Measurements from ENCODE around the gene IDE.

DNA sequence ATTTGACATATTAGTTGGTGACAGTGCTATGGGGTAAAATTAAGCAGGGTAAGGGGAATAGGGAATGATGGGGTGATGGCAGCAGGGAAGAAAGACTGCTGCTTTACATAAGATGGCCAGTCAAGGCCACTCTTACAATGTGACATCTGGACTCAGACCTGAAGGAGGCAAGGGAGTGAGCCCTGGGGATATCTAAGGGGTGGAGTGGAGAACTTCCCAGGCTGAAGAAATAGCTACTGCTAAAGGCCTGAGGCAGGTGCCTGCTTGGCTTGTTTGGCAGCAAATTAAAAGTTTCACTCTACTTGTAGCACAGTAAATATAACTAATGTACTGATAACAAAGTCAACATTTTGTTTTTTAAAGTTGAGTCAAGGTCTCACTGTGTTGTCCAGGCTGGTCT, 93.5 kb downstream of the IDE start:
- TF ChIP-seq EP300 (IDR thresholded peaks at IDR 0.05; ENCODE audit: low read depth) (no peak), POLR2A (IDR thresholded peaks at IDR 0.05) (no peak), POLR2AphosphoS5 (IDR thresholded peaks at IDR 0.05) (no peak)
- TF ChIP-seq, protein P1, sequence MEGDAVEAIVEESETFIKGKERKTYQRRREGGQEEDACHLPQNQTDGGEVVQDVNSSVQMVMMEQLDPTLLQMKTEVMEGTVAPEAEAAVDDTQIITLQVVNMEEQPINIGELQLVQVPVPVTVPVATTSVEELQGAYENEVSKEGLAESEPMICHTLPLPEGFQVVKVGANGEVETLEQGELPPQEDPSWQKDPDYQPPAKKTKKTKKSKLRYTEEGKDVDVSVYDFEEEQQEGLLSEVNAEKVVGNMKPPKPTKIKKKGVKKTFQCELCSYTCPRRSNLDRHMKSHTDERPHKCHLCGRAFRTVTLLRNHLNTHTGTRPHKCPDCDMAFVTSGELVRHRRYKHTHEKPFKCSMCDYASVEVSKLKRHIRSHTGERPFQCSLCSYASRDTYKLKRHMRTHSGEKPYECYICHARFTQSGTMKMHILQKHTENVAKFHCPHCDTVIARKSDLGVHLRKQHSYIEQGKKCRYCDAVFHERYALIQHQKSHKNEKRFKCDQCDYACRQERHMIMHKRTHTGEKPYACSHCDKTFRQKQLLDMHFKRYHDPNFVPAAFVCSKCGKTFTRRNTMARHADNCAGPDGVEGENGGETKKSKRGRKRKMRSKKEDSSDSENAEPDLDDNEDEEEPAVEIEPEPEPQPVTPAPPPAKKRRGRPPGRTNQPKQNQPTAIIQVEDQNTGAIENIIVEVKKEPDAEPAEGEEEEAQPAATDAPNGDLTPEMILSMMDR (IDR thresholded peaks at IDR 0.05) = no peak

All from transverse colon (tissue), 4 donors.